Stimulated activated CD8-positive, alpha-beta memory T cell treated with anti-CD3 and anti-CD28 coated beads, Interleukin-4, amount 100 ng/mL, for 4 hours (primary cell): ENCODE results near the gene PSMB3.
"Not testable (repeated sequence)": the region's sequence is repeated elsewhere in the genome, so short reads cannot be mapped to it uniquely, and the experiment has no call there.

Experiments used
- DNase-seq, 2 donors: peaks; one replicate each; pipeline ENCODE4 v3.0.0-alpha.2; 2020; ENCODE audit warnings: low read depth in 2 of 2, low spot score in 1 of 2

Gene PSMB3

DNA sequence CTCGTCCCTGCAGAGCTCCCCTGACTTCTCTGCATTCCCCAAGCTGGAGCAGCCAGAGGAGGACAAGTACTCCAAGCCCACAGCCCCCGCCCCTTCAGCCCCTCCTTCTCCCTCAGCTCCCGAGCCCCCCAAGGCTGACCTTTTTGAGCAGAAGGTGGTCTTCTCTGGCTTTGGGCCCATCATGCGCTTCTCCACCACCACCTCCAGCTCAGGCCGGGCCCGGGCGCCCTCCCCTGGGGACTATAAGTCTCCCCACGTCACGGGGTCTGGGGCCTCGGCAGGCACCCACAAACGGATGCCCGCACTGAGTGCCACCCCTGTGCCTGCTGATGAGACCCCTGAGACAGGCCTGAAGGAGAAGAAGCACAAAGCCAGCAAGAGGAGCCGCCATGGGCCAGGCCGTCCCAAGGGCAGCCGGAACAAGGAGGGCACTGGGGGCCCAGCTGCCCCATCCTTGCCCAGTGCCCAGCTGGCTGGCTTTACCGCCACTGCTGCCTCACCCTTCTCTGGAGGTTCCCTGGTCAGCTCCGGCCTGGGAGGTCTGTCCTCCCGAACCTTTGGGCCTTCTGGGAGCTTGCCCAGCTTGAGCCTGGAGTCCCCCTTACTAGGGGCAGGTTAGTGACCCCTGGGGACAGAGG lies 36.1 kb upstream of the PSMB3 start:
- no peak for DNase-seq

DNA sequence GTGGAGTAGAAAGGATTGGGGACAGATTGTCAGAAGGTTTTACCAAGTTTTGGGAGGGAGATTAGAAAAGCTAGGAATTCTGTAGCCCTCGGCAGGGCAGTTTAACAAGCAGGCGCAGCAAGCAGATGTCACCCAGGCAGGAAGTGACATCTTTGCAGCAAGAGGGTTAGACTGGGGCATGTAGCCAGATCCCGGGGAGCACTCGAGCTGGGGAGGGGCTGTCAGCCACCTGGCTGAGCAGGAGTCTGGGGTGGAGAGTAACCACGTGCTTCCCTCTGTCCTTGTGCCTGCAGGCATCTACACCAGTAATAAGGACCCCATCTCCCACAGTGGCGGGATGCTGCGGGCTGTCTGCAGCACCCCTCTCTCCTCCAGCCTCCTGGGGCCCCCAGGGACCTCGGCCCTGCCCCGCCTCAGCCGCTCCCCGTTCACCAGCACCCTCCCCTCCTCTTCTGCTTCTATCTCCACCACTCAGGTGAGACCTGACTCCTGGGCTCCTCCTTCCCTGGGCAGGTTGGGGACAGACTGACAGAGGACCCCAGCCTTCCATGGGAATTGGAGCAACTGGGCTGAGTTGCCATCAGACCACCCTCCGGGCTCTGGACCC lies 35.3 kb upstream of the PSMB3 start:
- DNase-seq, result no peak

DNA sequence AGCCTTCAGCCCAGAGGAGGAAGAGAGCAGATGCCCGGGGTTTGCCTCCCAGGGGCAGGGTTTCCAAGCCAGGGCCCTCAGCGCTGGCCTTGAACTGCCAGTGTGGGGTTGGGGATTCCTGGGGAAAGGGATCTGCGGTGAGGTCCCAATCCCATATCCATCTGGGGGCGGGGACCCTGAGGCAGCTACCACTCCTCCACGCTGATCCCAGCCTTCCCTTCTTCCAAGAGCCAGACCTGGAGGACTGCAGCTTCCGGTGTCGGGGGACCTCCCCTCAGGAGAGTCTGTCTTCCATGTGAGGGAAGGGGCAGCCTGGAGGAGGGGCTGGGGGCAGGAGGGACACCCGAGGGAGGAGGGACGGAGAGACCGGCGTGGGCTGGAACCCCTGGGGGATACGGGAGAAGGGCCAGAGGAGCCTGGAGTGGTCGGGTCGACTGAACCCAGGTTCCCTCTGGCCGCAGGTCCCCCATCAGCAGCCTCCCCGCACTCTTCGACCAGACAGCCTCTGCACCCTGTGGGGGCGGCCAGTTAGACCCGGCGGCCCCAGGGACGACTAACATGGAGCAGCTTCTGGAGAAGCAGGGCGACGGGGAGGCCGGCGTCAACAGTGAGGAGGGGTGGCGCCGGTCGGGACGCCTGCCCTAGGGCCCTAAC lies 33.1 kb upstream of the PSMB3 start:
- DNase-seq, result no peak

DNA sequence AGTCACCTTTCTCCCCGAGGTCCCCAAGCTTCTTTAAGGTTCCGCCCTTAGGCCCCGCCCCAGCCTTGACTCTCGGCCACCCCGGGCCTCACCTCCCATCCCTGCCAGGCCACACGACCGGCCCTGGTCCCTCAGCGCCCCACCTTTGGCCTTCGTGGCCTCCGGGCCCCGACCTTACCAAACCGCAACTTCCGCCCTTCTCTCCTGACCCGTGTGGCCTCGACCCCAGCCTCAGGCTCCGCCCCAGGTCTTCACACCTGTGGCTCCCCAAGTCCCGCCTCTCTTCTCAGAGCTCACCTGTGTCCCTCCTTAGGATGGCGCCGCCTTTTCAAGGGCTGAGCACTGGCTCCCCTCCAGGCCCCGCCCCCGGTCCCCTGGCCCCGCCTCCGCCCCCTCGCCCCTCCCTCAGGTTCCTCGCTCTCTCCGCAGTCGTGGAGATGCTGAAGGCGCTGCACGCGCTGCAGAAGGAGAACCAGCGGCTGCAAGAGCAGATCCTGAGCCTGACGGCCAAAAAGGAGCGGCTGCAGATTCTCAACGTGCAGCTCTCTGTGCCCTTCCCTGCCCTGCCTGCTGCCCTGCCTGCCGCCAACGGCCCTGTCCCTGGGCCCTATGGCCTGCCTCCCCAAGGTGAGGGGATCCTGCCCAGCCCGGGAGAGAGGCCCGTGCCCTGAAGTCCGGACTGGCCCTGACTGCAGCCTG lies 32.4 kb upstream of the PSMB3 start:
- DNase-seq, result no peak

DNA sequence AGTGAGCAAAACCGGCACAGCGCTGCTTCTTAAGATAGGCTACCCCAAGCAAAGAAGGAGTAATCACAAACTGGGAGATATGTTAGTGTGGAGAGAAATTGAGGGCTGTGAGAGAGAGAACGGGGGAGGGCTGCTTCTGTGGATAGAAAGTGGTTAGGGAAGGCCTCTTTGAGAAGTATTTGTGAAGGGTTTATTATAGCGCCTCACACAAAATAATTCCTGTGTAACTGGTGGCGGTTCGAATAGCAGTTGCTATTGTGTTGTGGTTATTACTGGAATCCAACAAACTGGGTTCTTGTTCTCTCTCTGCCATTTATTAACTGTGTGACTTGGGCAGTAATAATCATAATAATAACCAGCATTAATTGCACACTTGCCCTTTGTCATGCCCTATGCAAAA lies 31.6 kb upstream of the PSMB3 start:
- no peak for DNase-seq

DNA sequence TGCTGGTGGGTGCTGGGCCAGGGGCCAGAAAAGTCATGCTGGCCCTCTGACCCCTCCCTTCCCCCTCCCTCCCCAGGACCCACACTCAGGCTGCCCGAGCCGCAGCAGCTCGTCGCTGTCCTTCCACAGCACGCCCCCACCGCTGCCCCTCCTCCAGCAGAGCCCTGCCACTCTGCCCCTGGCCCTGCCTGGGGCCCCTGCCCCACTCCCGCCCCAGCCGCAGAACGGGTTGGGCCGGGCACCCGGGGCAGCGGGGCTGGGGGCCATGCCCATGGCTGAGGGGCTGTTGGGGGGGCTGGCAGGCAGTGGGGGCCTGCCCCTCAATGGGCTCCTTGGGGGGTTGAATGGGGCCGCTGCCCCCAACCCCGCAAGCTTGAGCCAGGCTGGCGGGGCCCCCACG lies 30.7 kb upstream of the PSMB3 start:
- no peak for DNase-seq

DNA sequence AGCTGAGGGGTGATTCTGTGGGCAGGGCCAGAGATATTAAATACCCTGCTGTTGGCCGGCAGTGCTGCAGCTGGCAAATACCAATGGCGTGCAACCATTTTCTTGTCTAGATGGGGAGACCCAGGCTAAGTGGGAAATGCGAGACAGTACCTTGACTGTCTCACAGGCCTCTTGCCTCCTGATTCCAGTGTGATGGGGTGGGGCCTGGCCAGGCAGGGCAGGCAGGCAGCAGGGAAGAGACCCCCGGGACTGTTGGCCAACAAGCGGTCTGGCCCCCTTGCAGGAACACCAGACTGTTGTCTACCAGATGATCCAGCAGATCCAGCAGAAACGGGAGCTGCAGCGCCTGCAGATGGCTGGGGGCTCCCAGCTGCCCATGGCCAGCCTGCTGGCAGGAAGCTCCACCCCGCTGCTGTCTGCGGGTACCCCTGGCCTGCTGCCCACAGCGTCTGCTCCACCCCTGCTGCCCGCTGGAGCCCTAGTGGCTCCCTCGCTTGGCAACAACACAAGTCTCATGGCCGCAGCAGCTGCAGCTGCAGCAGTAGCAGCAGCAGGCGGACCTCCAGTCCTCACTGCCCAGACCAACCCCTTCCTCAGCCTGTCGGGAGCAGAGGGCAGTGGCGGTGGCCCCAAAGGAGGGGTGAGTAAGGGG lies 28.1 kb upstream of the PSMB3 start:
- no peak for DNase-seq

DNA sequence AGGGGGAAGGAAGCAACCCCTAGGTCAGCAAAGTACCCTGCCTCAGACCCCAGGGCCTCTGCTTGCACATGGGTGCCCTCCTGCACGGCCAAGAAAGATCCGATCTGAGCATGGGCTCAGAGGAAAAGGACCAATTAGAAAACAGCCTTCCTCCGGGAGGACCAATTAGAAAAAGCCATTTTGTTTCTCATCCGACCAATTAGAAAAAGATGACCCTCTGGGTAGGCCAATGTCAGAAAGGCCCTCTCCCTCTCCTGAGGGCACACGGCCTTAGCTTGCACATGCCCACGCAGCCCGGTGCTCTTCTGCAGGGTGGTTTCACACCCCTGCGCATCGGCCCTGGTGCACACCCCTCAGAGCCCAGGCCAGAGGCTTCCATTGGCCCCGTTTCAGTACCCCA lies 27.5 kb upstream of the PSMB3 start:
- DNase-seq, result no peak

DNA sequence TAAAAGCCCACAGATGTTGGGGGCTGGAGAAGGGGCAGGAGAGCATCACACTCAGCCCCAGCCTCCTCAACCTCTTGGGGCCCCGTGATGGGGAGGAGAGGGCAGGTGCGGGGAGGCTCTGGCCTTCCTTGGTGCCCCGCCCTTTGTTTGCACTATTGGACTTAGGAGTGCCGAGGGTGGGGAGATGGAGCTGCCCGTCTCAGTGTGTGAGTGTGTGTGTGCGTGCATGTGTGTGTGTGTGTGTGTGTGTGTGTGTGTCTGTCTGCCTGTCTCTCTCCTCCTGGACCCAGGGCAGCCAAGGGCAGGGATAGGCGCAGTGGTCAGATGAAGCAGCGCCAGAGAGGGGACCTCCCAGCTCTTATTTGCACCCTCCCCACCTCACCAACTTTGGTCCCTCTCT lies 26.4 kb upstream of the PSMB3 start:
- DNase-seq, result not testable (repeated sequence)

DNA sequence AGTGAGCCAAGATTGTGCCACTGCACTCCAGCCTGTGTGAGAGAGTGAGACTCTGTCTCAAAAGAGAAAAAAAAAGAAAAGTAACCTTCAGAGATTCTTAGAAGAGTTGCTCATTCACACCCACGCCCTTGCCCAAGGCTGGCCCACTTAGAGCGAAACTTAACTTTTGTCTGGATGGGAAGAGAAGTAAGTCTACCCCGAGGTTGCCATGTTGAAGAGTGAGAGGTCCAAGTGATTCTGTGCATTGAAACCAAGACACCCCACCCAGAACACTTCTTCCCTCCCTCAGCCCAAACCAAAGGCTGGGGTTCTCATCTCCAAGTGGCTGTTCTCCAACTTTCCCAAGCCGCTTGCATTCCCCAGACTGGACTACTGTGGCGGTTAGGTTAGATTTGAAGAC lies 24.8 kb upstream of the PSMB3 start:
- peak; percentile 56 to 73 for DNase-seq

DNA sequence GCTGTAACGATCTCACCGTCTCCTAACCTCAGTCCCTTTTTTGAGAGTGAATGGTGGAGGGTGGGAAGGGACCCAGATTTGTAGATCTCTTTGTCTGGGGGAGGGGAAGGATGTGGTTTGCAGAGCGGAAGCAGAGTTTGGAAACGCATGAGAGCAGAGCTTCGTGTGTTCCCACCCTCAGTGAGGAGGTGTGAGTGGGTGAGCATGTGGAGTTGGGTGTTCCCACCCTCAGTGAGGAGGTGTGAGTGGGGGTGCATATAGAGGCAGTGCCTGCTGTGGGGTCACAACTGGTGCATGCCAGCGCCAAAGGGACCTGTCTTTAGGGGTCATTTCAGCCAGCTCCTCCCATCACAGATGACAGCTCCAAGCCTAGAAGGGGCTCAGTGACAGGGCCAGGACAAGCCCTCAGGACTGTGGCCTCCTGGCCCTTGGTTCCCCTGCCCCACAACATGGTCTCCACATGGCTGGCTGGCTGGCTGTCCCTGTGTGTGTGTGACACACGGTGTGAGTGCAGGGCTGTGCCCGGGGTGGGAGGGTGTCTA lies 24.2 kb upstream of the PSMB3 start:
- DNase-seq, result peak in 1 of 2 donors; percentile 68

DNA sequence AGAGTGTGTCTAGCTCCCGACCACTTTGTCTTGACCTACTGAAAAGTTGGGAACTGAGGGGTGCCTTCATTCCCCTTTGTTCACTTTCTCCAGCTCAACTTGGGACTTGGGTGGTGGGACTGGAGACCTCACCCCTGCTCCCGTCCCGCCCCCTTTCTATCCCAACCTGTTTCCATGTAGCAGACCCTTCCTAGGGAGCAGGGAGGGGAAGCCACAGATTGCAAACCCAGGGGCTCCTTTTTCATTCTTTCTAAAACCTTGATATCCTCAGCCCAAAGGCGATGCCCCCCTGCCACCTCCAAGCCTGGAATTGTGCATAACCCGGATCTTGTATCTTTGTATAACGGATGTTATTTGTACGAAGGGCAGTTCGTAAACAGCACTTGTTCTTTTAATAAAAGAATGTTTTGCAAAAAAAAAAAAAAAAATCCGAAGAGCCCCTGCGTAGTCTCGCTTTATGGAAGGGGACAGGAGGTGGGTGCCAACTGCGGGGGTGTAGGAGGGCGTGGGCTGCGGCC lies 23.1 kb upstream of the PSMB3 start:
- DNase-seq, result no peak

DNA sequence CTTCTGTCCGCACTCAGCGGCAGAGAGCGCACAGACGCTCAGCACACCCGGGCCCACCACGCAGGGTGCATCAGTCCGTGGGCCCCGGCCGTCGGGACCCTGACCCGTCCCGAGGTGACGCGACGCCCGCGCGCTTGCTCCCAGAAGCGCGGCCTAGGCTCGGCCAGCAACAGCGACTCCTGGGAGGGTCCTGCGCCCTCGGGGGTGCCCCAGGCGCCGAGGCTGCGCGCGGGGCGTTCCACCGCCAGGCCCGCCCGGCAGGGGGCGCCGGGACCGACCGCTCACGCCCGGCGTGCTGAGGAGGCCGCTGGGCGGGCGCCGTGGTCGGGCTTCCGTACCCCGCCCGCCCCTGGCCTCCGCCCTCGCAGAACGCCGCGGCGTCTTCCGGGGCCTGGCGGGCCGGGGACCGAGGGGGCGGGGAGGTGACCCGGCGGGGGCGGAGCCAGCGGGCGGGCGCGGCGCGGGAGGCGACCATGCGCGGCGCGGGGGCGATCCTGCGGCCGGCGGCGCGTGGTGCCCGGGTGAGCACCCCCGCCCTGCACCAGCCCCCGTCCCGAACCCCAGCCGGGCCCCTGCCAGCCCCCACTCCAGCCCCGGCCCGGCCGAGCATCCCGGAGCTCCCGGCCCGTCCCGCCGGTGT lies 22.5 kb upstream of the PSMB3 start, which contains the start of gene CISD3:
Gene CISD3 (plus strand): TSS at position 456 of the 640 bp plus-strand sequence. CDS start 18 bp downstream, at position 474.
- DNase-seq, result peak; percentile 62 to 76

DNA sequence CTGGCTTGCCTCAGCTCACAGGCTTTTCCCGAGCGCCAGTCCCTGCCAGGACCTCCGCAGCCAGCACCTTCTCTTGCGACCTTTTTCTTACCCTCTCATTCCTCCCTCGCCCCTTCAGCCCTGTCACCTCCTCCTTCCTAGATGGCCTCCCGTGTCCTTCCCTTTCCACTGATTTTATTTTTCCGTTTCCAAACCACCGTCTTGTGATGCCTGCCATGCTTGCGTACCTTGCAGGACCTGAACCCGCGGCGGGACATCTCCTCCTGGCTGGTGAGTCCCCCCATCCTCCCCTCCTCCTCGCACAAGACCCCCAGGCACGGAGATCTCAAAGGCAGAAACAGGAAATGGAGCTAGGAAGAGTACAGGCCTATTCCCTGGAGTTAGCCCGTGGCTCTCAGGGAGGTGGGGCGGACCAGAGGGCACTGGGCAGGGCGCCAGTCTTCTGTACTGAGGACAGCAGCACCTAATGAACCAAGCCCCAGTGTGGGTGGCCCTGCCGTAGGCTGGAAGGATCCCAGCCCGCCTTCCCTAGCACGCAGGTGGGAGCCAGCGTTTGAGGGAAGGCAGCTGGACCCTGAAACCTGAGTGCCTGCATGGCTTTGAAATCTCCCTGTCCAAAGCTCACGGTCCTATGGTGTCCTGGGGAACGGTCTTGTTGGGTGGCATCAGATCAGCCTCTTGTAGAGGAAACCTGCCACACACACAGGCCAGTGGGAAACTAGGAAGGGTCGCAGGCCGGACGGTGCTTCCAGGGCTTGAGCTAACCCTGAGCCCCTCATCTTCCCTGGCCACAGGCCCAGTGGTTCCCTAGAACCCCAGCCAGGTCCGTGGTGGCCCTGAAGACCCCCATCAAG lies 21.8 kb upstream of the PSMB3 start:
- no peak for DNase-seq

DNA sequence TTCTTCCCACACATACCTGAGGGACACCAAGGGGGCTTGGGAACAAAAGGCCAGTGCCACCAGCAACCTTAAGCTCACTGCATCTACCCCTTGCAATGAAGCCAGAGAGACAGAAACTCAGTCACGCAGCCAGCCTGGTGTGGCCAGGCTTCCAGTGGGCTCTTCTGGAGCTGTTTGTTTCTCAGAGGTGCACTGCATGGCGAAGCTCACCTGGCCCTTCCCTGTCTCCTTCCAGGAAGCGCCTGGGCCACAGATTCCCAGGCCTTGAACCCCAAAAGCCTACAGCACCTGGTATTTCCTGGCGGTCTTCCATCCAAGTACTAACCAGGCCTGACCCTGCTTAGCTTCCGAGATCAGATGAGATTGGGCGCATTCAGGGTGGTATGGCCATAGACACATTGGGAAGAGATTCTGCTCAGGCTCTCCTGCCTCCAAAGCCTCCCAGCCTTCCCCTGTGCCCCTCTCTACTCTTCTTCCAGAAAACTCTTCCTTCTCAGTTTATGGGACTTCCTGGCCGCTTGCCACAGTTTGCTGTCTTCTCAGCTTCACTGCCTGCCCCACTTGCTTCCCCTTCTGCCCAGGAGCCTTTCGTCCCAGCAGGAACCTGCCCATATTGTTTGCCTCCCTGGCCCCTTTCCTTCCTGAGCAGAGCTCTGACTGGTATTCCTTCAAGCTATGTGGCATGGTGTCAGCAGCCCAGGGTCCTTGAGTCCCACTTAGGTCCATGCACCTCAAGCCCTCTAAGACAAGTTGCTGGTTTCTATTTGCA lies 20.8 kb upstream of the PSMB3 start:
- DNase-seq, result no peak

DNA sequence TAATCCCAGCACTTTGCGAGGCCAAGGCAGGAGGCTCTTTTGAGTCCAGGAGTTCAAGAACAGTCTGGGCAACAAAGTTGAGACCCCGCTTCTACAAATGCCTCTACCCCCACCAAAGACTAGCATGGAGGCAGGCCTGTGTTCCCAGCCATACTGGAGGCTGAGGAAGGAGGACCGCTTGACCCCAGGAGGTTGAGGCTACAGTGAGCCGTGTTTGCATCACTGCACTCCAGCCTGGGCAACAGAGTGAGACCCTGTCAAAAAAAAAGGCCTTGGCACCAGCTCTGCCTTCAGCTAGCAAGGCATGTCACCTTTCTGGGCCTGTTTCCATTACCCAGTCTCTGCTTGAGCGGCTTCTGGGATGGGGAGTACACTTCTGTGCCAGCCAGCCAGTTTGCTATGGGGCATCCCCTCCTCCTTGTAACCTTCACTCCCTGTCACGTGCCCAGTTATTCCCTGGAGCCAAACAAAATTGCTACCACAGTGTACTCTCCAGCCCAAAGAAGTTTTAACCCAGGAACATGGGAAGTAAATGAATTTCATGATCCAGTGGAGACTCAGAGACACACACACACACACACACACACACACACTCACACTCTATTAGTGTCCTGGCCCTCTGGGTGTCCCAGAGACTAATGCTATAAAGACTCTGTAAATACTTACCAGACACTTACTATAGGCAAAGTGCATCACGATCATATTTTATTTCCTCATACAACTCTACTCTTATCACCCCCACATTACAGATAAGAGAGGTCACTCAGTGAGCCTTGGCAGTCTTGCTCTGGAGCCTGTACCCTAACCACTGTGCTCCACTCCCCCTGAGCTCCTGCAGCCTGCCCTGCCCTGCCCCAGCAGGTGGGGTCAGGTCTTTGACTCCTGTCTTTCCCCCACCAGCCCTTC lies 19.9 kb upstream of the PSMB3 start:
- DNase-seq, result no peak

DNA sequence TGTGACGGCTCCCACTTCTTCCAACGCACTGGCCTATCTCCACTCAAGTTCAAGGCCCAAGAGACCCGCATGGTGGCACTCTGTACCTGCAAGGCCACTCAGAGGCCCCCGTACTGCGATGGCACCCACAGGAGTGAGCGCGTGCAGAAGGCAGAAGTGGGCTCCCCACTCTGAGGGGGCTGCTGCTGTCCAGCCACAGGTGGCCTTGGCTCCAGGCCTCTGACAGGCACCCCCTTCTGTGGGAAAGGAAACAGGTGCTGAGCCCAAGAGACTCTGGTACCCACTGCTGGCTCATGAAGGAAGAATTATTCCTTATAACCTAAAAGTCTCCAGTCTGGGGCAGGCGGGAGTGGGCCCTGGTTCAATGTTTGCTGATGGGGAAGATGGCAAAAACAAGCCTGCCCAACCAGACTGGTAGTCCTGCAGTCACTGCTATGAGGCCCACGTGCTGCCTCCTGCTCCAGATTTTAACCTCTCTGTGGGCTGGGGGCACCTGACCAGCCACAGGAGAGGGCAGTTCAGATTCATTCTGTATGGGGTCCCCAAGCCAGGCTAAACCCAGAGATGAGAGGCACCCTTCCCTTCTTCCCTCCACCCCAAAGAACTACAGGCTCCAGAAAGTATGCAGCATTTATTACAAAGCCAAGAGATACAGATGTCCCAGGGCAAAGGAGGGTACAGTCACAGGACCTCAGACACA lies 19.1 kb upstream of the PSMB3 start:
- no peak for DNase-seq
